HCT116 (cell line): ENCODE results near the gene CAST. TPM values are rescaled to one million over a fixed set of nuclear protein-coding genes. Genes with fewer than 3 reads are reported as not detected.

ENCODE experiments used
- ATAC-seq: fragments of 200-7000 bp; cut with Tn5 transposase; 2 replicates; pipeline ENCODE4 v1.9.1; 2020; ENCODE audit warnings: mild to moderate bottlenecking, moderate library complexity
- BruUV-seq: library from RNA; stranded (reverse); fragments of 400-500 nt; replicated peaks from 2 replicates; lab custom pipeline; 2021; lab: Mats Ljungman, UMichigan
- CTCF ChIA-PET: fragments of 300-600 bp; sonication (Branson Sonifier 250); formaldehyde crosslinking; loops from one replicate; lab custom pipeline; 2021; ENCODE audit warnings: antibody characterized with exemption; lab: Charles Lee
- POLR2A ChIA-PET: fragments of 300-600, 350-600 bp; sonication (Branson Sonifier 250); formaldehyde crosslinking; loops from one replicate; lab custom pipeline; 2021; ENCODE audit warnings: antibody characterized with exemption; lab: Charles Lee
- RAD21 ChIA-PET, 2 experiments: fragments of 300-600 bp; sonication (Branson Sonifier 250); formaldehyde crosslinking; loops; one replicate each; lab custom pipeline; 2023; ENCODE audit warnings: low total read pairs in 2 of 2; ENCODE audit not compliant: uncharacterized antibody in 2 of 2, unreplicated experiment in 2 of 2, low non-redundant PET in 1 of 2; lab: Charles Lee
- DNase-seq: peaks from one replicate; pipeline ENCODE4 v3.0.0-alpha.2; 2010; ENCODE audit warnings: low read depth, low spot score
- H2AFZ ChIP-seq: fragments of 200-600 bp; shearing (Covaris generic), sonication (generic); 2 replicates; pipeline ENCODE4 v1.6.1; 2017; ENCODE audit warnings: low read depth, mixed run types, mixed read lengths, antibody characterized with exemption, low read length; ENCODE audit not compliant: poor library complexity, severe bottlenecking
- H3K27ac ChIP-seq: 2 replicates; pipeline ENCODE4 v1.5.1; 2012; ENCODE audit warnings: low read depth, low read length
- H3K27me3 ChIP-seq: fragments of 200-600 bp; sonication (generic); 2 replicates; pipeline ENCODE4 v1.6.1; 2016; ENCODE audit warnings: mixed run types, low read length, mixed read lengths; ENCODE audit not compliant: insufficient read depth
- H3K36me3 ChIP-seq, 2 experiments: fragments of 200-500 bp in 1 of 2; fragments of 200-600 bp in 1 of 2; sonication (Bioruptor generic) in 1 of 2; sonication (generic) in 1 of 2; 2 replicates each; pipeline versions ENCODE4 v1.5.1 to v1.6.1; 2014 to 2016; ENCODE audit warnings: low read length in 2 of 2, inconsistent platforms in 1 of 2, mixed read lengths in 1 of 2, mixed run types in 1 of 2; ENCODE audit not compliant: insufficient read depth in 2 of 2, control insufficient read depth in 1 of 2
- H3K4me1 ChIP-seq, 2 experiments: fragments of 200-600 bp in 1 of 2; sonication (generic) in 1 of 2; 2 replicates each; pipeline versions ENCODE4 v1.5.1 to v1.6.1; 2012 to 2017; ENCODE audit warnings: low read length in 2 of 2, inconsistent platforms in 1 of 2, mild to moderate bottlenecking in 1 of 2, mixed read lengths in 1 of 2, mixed run types in 1 of 2, moderate library complexity in 1 of 2; ENCODE audit not compliant: insufficient read depth in 2 of 2, control insufficient read depth in 1 of 2
- H3K4me2 ChIP-seq: fragments of 200-600 bp; sonication (generic); 2 replicates; pipeline ENCODE4 v1.6.1; 2017; ENCODE audit warnings: mixed run types, low read length, mixed read lengths
- H3K4me3 ChIP-seq, 2 experiments: fragments of 200-600 bp in 1 of 2; sonication (generic) in 1 of 2; replicated peaks in 1 of 2; 2 replicates each; pipeline ENCODE4 v1.5.1; 2011 to 2016; ENCODE audit warnings: low read length in 2 of 2, control low read depth in 1 of 2, low read depth in 1 of 2, mild to moderate bottlenecking in 1 of 2, mixed read lengths in 1 of 2, mixed run types in 1 of 2
- H3K79me2 ChIP-seq: fragments of 200-600 bp; sonication (generic); 2 replicates; pipeline ENCODE4 v1.6.1; 2017; ENCODE audit warnings: mild to moderate bottlenecking, mixed run types, low read length, moderate library complexity, mixed read lengths; ENCODE audit not compliant: insufficient read depth
- H3K9ac ChIP-seq: fragments of 200-600 bp; sonication (generic); 2 replicates; pipeline ENCODE4 v1.6.1; 2016; ENCODE audit warnings: low read length, mixed read lengths
- H3K9me2 ChIP-seq: fragments of 200-600 bp; sonication (generic), shearing (Covaris generic); 2 replicates; pipeline ENCODE4 v1.6.1; 2017; ENCODE audit warnings: mixed run types, mild to moderate bottlenecking, moderate library complexity; ENCODE audit not compliant: insufficient read depth
- H3K9me3 ChIP-seq, 2 experiments: fragments of 200-500 bp in 1 of 2; fragments of 200-600 bp in 1 of 2; sonication (Bioruptor generic) in 1 of 2; sonication (generic) in 1 of 2; 2 replicates each; pipeline ENCODE4 v1.6.1; 2014 to 2017; ENCODE audit warnings: low read length in 2 of 2, mixed read lengths in 2 of 2, inconsistent platforms in 1 of 2, low read depth in 1 of 2, mild to moderate bottlenecking in 1 of 2, mixed run types in 1 of 2, moderate library complexity in 1 of 2; ENCODE audit not compliant: control insufficient read depth in 1 of 2, insufficient read depth in 1 of 2
- H4K20me1 ChIP-seq: fragments of 200-600 bp; sonication (generic), shearing (Covaris generic); 2 replicates; pipeline ENCODE4 v1.6.1; 2017; ENCODE audit warnings: mixed run types, mild to moderate bottlenecking, moderate library complexity; ENCODE audit not compliant: insufficient read depth
- CEBPB ChIP-seq: IDR thresholded peaks from 2 replicates; pipeline ENCODE4 v1.6.1; 2012; ENCODE audit warnings: low read depth
- CTCF ChIP-seq, 3 experiments: fragments of 200-600 bp in 1 of 3; sonication (generic) in 1 of 3; IDR thresholded peaks in 2 of 3; conservative IDR thresholded peaks in 1 of 3; 2 replicates each; pipeline ENCODE4 v1.5.1; 2012 to 2017; ENCODE audit warnings: low read depth in 2 of 3, low read length in 2 of 3, antibody characterized with exemption in 1 of 3, borderline replicate concordance in 1 of 3, control low read depth in 1 of 3, mild to moderate bottlenecking in 1 of 3, mixed read lengths in 1 of 3, mixed run types in 1 of 3, moderate library complexity in 1 of 3; ENCODE audit not compliant: insufficient read depth in 1 of 3
- EGR1 ChIP-seq: IDR thresholded peaks from 2 replicates; pipeline ENCODE4 v1.6.1; 2012; ENCODE audit warnings: low read depth
- EZH2 ChIP-seq: fragments of 200-600 bp; sonication (generic); IDR thresholded peaks from 2 replicates; pipeline ENCODE4 v1.6.1; 2017; ENCODE audit warnings: antibody characterized with exemption, mixed run types
- EZH2phosphoT487 ChIP-seq: fragments of 200-600 bp; IDR thresholded peaks from 2 replicates; pipeline ENCODE4 v1.6.1; 2018; ENCODE audit warnings: antibody characterized with exemption, borderline replicate concordance
- JUND ChIP-seq: IDR thresholded peaks from 2 replicates; pipeline ENCODE4 v1.6.1; 2012
- POLR2A ChIP-seq: IDR thresholded peaks from 2 replicates; pipeline ENCODE4 v1.7.0; 2011; ENCODE audit warnings: borderline replicate concordance; ENCODE audit not compliant: insufficient read depth, insufficient read length; ENCODE audit errors: extremely low read depth
- POLR2AphosphoS5 ChIP-seq: IDR thresholded peaks from 2 replicates; pipeline ENCODE4 v1.6.1; 2011; ENCODE audit warnings: mild to moderate bottlenecking, low read depth, low read length, moderate library complexity
- RAD21 ChIP-seq: IDR thresholded peaks from 2 replicates; pipeline ENCODE4 v1.6.1; 2012; ENCODE audit warnings: low read depth, mild to moderate bottlenecking
- REST ChIP-seq: IDR thresholded peaks from 2 replicates; pipeline ENCODE4 v1.6.1; 2012; ENCODE audit warnings: low read depth
- SIN3A ChIP-seq: IDR thresholded peaks from 2 replicates; pipeline ENCODE4 v1.6.1; 2012; ENCODE audit warnings: low read depth
- SP1 ChIP-seq: IDR thresholded peaks from 2 replicates; pipeline ENCODE4 v1.6.1; 2012; ENCODE audit warnings: low read depth
- SRF ChIP-seq: IDR thresholded peaks from 2 replicates; pipeline ENCODE4 v1.6.1; 2012; ENCODE audit warnings: low read depth
- TCF7L2 ChIP-seq: IDR thresholded peaks from 2 replicates; pipeline ENCODE4 v1.7.0; 2011; ENCODE audit warnings: borderline replicate concordance, inconsistent platforms; ENCODE audit not compliant: insufficient read depth, insufficient read length; ENCODE audit errors: extremely low read depth
- YY1 ChIP-seq: IDR thresholded peaks from 2 replicates; pipeline ENCODE4 v1.6.1; 2011; ENCODE audit warnings: low read length, low read depth, moderate library complexity, mild to moderate bottlenecking; ENCODE audit not compliant: insufficient replicate concordance; ENCODE audit errors: extremely low read depth
- ZBTB33 ChIP-seq: IDR thresholded peaks from 2 replicates; pipeline ENCODE4 v1.6.1; 2011; ENCODE audit warnings: mild to moderate bottlenecking, low read length, moderate library complexity; ENCODE audit not compliant: insufficient replicate concordance; ENCODE audit errors: extremely low read depth
- ZFX ChIP-seq: fragments of 450-650 bp; IDR thresholded peaks from 2 replicates; pipeline ENCODE4 v1.6.1; 2017
- intact Hi-C: fragments of 100-400 bp; cut with micrococcal nuclease; formaldehyde crosslinking; loops from 2 replicates; pipeline ENCODE4 v1.10.0; 2022
- total RNA-seq: library from RNA; stranded (reverse); gene quantifications from one replicate; pipeline ENCODE4 v1.2.1, GENCODE V29; 2021; ENCODE audit not compliant: unreplicated experiment
- TF ChIP-seq, protein P1 (sequence below): IDR thresholded peaks from 2 replicates; pipeline ENCODE4 v1.6.1; 2012

Gene CAST
- total RNA-seq, 1 experiment from 2014 or later: 142 TPM

DNA sequence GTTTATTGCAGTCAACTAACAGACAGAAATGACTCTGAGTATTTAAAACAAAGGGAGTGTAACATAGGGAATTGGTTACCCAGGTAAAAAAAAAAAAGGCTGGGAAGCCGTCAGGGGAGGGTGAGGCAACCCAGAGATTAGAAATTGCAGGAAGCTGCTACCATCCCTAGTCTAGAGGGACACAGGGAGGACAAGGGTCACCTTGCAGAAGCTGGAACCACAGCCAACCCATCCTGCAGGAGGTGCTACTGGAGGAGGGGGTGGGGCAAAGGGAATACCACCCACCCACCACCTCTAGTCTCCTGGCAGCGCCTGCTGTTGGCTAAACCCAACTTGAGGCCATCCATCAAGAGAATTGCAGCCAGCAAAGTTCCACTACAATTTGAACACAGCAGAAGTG is 6.5 kb downstream of the CAST start:
- H2AFZ ChIP-seq: no peak overlapping the region
- no peaks in the 10 kb centered on the region for H4K20me1 ChIP-seq
- H3K36me3 ChIP-seq: no peaks in the 10 kb centered on the region
- peaks cover 5 to 12% of the 10 kb centered on the region in 2 experiments; a peak in 3 of 4 replicates for H3K4me1 ChIP-seq
- no peaks in the 10 kb centered on the region for H3K27me3 ChIP-seq
- H3K9ac ChIP-seq: no peak overlapping the region
- no peak overlapping the region for H3K27ac ChIP-seq
- H3K9me2 ChIP-seq: no peaks in the 10 kb centered on the region
- ChIA-PET POLR2A (no interaction called here), CTCF (no interaction called here), RAD21 (no interaction called here)
- TF ChIP-seq RAD21: no peak
- no peak for TF ChIP-seq YY1
- no peak for TF ChIP-seq TCF7L2
- no peak for TF ChIP-seq SRF
- no peak for TF ChIP-seq SP1
- TF ChIP-seq REST: no peak
- TF ChIP-seq EZH2: no peak
- no peak for TF ChIP-seq POLR2A
- no peak for TF ChIP-seq ZFX
- TF ChIP-seq CTCF (IDR thresholded peaks at IDR 0.05 in 2 of 3, conservative IDR thresholded peaks at IDR 0.05 in 1 of 3; ENCODE audit: borderline replicate concordance in 1 of 3, insufficient read depth in 1 of 3, low read depth in 2 of 3, low read length in 2 of 3): no peak
- TF ChIP-seq SIN3A: no peak
- no peak for TF ChIP-seq JUND
- TF ChIP-seq, protein P1, sequence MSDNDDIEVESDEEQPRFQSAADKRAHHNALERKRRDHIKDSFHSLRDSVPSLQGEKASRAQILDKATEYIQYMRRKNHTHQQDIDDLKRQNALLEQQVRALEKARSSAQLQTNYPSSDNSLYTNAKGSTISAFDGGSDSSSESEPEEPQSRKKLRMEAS: no peak
- TF ChIP-seq POLR2AphosphoS5: no peak
- no peak for TF ChIP-seq ZBTB33
- no peak for TF ChIP-seq CEBPB
- no peak for TF ChIP-seq EGR1
- no peak for TF ChIP-seq EZH2phosphoT487
- no peaks in the 10 kb centered on the region for H3K9me3 ChIP-seq
- H3K4me3 ChIP-seq: no peak overlapping the region
- no TSS peak for BruUV-seq
- no peak for DNase-seq
- ATAC-seq: peak; percentile 38; the same call in 1 of the 2 replicates
- intact Hi-C loops: no loop called here
- H3K79me2 ChIP-seq: peaks cover 17% of the 10 kb centered on the region
- no peak overlapping the region for H3K4me2 ChIP-seq
